Umbilical cord (tissue), 2 donors: ENCODE measurements around the gene HORMAD2. TPM values are rescaled to one million over a fixed set of nuclear protein-coding genes. Genes with fewer than 3 reads are reported as not detected.
A peak's percentile ranks its signal among the peaks of the same experiment; 100 is the strongest.
"Not testable (repeated sequence)": the region's sequence is repeated elsewhere in the genome, so short reads cannot be mapped to it uniquely, and the experiment has no call there.

Experiments
- DNase-seq: peaks from one replicate; pipeline ENCODE4 v3.0.0-alpha.2; 2015; ENCODE audit warnings: low spot score
- total RNA-seq: library from RNA; depleted of rRNA; stranded (reverse); fragments of >200 nt; gene quantifications from one replicate; pipeline ENCODE4 v1.2.3, GENCODE V29; 2014; ENCODE audit warnings: low replicate concordance; ENCODE audit not compliant: insufficient read depth

Gene HORMAD2
- total RNA-seq, 1 donor from 2014 or later, result 1.2 TPM

DNA sequence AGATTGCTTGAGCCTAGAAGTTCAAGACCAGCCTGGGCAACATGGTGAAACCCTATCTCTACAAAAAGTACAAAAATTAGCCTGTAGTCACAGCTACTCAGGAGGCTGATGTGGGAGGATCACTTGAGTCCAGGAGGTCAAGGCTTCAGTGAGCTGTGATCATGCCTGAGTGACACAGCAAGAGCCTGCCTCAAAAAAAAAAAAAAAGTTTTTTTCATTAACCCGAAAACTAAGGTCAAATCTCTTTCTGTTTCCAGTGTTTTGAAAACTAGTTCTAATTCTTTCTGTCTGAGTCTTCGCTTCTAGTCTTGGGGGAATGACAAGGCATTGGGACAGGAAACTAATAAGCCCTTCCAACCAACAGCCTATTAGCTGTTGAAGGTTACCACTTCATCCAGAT lies 108.6 kb downstream of the HORMAD2 start:
- DNase-seq, result no peak

GRCh38 chr22:30190574-30190973 lies 110.3 kb downstream of the HORMAD2 start:
- DNase-seq, result no peak

DNA sequence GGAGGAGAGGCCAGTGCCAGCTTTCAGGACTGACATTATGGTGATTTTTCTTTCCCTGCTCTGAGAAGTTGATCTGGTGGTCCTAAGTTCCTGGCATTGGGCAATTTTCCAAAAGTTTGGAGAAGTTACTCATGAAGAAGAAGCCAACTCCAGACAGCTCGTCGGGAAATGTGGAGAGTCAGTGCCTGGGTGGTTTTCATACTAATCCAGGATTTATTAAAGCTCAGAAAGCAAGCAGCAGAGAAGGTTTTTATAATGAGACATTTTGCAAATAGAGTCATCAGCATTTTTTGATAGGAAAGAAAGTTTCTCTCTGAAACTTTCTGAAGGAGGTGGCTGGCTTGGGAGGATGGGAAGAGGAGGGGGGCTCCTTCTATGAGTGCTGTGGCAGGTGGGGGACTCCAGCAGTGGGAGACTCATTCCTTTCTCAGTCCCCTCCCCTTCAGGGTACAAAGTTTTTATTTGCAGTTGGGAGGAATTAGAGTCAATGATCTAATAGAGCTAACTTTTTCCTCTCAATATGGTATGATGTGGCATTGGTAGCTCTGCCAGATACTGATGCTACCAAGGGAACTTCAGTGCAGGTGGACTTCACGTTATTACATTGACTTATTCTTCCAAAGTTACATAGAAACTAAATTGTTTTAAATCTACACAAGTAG lies 110.9 kb downstream of the HORMAD2 start:
- DNase-seq, result peak; percentile 54

DNA sequence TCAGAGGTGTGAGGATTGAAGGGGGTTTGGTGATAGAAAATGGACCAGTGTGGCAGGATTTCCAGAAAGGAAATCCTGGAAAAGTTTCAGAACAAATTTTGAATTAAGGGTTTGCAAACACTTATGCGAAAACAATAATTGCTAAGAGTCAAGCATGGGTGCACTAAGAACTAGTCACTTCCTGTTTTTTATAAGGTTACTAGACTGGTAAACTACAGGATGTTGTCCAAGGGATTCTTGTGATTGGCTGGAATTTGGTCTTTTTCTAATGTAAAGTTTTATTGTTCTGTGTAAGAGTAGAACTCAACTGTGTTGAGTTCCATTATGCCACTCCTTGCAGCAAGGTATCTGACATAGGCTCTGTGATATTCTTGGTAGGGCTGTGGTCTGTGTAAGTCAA lies 112.2 kb downstream of the HORMAD2 start:
- DNase-seq, result no peak

GRCh38 chr22:30193031-30193775 lies 112.9 kb downstream of the HORMAD2 start:
- DNase-seq, result no peak

GRCh38 chr22:30195245-30196140 lies 115.2 kb downstream of the HORMAD2 start:
- DNase-seq, result peak; percentile 92

GRCh38 chr22:30196141-30196879 lies 116.0 kb downstream of the HORMAD2 start:
- DNase-seq, result no peak

DNA sequence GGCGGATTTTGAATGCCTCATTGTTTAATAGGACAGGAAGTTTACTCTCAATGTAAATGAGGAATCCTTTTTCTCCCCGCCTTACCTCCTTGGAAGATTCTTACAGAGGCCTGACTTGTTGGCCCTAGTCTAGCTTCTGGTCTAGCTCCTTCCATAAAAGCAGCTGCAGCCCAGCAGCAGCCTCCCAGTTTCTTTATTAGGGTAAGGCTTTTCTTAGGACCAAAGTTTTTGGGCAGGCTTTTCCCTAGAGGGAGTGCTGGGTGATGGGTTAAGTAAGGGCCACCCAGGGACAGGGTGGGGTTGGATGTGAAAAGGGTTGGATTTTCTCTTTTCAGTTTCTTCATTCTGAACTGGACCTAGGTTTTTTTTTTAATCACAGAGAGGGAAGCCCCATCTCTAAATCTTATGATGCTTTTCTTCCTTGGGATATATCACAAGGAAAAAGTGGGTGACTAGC lies 116.6 kb downstream of the HORMAD2 start:
- DNase-seq, result peak; percentile 44

DNA sequence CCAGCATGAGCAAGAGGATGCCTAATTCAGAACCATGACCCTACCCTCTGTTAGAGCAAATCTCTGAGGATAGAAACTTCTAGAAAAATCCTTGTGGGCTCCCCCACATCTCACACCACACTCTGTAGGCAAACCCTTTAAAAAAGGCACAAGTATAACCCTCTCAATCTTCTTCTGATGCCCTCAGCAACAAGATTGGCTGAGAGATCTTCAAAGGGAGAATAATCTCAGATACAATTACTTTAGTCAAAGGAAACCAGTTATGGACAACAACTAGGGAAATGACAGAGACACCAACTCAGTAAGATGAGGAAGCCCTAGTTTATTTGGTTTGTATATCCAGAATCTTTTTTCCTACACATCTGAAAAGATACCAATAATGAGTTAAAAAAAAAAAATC lies 117.1 kb downstream of the HORMAD2 start:
- DNase-seq, result no peak

DNA sequence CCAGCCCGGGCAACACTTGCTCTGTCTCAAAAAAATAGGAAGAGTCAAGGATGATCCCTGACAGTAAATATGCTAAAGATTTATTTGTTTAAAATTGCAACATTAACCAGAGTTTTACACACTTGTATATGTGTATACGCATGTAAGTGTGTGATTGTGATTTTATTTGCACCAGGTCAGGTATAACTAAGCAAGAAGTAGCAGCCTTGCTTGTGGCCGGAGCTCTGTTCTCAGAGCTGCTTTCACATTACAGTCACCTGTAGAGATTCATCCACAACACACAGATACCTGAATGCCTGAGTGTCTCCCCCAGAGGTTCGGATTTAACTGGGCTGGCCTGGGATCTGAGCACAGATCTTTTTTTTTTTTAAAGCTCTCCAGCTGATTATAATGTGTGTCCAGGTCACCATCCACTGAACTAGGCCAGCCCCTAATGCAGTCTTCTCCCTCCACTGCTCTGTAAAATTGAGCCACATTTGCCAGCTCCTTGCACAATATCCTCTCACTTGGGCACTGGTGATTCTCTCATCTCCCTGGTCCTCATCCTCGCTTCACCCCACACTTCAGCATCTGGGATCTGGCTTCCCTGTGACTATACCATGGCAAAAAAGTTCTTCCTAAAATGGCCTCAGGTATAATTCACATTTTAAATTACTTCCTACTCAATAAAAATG lies 118.0 kb downstream of the HORMAD2 start:
- no peak for DNase-seq

GRCh38 chr22:30198921-30199320 lies 118.7 kb downstream of the HORMAD2 start:
- no peak for DNase-seq

- DNase-seq, result not testable (repeated sequence)
Observed at GRCh38 chr22:30200905-30201304, 120.6 kb downstream of the HORMAD2 start.

DNA sequence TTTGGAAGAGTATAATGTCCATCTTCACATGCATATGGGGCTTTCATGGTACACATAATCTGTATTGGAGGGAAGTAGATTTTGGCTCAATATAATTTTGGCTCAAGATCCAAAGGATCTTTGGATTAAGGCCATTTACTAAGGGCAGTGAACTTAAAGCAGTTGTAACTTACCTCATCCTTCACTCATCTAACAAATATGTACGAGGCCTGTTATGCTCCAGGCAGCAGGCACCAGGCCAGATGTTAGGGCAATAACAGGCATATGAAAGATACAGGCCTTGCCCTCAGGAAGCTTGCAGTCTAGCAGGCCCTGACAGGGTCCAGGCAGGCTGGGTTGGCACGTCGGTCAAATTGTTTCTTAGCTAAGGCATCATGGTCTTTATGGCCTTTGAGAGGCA lies 121.7 kb downstream of the HORMAD2 start:
- DNase-seq, result peak; percentile 86

- DNase-seq, result peak; percentile 36
Observed at GRCh38 chr22:30202531-30203006, 122.3 kb downstream of the HORMAD2 start.

- DNase-seq, result no peak
Observed at GRCh38 chr22:30204015-30204741, 123.9 kb downstream of the HORMAD2 start.

DNA sequence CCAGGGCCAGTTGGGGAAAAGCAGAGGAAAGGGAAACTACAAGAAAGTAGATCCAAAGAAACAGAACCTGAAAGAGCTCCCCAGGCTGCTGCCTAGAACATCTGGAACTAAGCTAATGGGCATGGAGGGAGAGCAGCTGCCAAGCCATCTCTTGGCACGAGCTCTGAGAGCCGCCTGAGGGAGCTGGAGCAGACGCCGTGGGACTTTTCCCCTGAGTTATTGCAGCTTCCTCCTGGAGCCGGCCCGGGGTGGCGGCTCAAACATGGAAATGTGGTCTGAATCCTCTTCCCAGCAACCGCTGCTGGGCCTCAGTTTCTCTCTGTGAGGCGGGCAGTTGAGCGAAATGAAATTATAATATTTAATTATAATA lies 124.5 kb downstream of the HORMAD2 start:
- peak; percentile 79 for DNase-seq

DNA sequence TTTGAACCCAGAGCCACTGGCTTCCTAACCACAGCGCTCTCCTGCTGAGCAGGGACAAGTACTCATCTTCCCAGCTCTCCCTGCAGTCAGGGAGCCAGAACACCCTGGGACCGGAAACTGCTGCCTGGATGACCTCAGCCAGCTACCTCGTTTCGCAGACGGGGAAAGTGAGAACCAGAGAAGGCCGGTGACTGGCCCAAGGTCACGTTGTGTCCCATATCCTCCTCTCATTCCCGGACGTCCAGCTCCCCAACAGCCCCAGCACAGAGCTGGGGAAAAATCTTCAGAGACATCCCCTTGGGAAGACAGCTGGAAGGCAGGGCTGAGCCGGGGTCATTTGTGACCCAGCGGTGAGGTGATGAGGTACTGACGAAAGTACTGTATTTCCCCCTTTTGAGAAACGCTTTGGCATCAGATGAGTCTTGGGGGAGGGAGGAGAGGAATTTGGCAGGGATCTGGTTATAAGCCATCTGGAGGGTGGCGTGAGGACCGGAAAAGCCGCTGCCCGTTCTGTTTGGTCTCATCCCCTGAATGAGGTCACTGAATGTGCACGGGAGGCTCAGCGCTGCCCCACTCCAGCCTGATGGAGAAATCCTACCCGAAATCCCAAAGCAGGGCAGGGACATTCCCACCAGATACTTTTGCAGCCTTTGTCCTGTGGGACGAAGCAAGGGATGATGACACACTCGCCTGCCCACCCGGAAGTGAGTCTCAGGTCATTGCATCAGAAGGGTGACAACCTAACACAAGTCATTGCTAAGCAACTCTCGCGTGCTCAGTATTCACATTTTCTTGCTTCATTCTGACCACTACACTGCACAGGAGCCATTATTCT lies 125.2 kb downstream of the HORMAD2 start:
- DNase-seq, result peak; percentile 80

GRCh38 chr22:30206944-30207343 lies 126.7 kb downstream of the HORMAD2 start:
- DNase-seq, result peak; percentile 92
